MM.1S (cell line): ENCODE results near the gene PTPRR.

Experiments used
- EZH2phosphoT487 ChIP-seq: fragments of 300-600 bp; sonication (generic); IDR thresholded peaks from 2 replicates; pipeline ENCODE4 v1.6.1; 2018; ENCODE audit warnings: antibody characterized with exemption, low read length
- TF ChIP-seq, protein P1 (sequence below): fragments of 300-600 bp; sonication (generic); IDR thresholded peaks from 2 replicates; pipeline ENCODE4 v1.5.1; 2016; ENCODE audit warnings: antibody characterized with exemption, low read length, mixed read lengths

DNA sequence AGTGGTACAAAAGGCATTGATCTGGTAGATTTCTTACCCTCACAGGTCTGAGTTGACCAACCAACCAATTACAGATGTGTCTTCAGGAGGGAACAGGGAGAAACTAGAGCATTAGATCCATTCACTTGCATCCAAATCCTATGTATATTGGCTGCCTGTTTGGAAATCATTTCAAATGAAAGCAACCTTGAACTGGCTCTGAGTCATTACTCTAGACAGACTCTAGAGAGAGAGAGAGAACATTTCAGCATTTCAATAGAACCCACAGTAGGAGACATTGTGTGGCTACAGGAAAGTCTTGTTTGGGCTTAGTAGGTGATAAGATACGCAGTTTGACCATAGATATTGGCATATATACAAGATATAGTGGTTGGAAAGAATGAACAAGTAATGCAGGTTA, 114.5 kb downstream of the PTPRR start:
- TF ChIP-seq, protein P1, sequence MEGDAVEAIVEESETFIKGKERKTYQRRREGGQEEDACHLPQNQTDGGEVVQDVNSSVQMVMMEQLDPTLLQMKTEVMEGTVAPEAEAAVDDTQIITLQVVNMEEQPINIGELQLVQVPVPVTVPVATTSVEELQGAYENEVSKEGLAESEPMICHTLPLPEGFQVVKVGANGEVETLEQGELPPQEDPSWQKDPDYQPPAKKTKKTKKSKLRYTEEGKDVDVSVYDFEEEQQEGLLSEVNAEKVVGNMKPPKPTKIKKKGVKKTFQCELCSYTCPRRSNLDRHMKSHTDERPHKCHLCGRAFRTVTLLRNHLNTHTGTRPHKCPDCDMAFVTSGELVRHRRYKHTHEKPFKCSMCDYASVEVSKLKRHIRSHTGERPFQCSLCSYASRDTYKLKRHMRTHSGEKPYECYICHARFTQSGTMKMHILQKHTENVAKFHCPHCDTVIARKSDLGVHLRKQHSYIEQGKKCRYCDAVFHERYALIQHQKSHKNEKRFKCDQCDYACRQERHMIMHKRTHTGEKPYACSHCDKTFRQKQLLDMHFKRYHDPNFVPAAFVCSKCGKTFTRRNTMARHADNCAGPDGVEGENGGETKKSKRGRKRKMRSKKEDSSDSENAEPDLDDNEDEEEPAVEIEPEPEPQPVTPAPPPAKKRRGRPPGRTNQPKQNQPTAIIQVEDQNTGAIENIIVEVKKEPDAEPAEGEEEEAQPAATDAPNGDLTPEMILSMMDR = no peak
- TF ChIP-seq EZH2phosphoT487 = no peak
